ENCODE data around the gene SLC7A5. TPM values are rescaled to one million over a fixed set of nuclear protein-coding genes. Genes with fewer than 3 reads are reported as not detected.
"Not testable (repeated sequence)": the region's sequence is repeated elsewhere in the genome, so short reads cannot be mapped to it uniquely, and the experiment has no call there.

SLC7A5 gene
- total and polyA plus RNA-seq, 2 of the 13 experiments (the other 11 are each of a cell fraction or from before 2014, with no cell fraction given): 79.6 to 155 TPM

GRCh38 chr16:87817910-87818309, 51.4 kb downstream of the SLC7A5 start (continued):
- TF ChIP-seq E2F5 (CRISPR knock-in tag; conservative IDR thresholded peaks at IDR 0.05): no peak
- TF ChIP-seq PCBP1 (IDR thresholded peaks at IDR 0.05; ENCODE audit: borderline replicate concordance, low read depth, low read length): no peak

- POLR2A ChIA-PET; H3K79me2 ChIP-seq (ENCODE audit: insufficient read depth, low read length); H3K9ac ChIP-seq (ENCODE audit: insufficient read depth, low read depth, low read length); CTCF ChIA-PET (ENCODE audit: low intra/inter-chr PET ratio, low total read pairs); ATAC-seq; intact Hi-C loops (cut with micrococcal nuclease; ENCODE audit: unreplicated experiment); DNase-seq (ENCODE audit: low spot score); H3K27ac ChIP-seq (ENCODE audit: extremely low read length, insufficient read depth, low read length); BruUV-seq (replicated peaks); FAIRE-seq; H3K9me3 ChIP-seq (ENCODE audit: low read length); H3K36me3 ChIP-seq (replicated peaks in 1 of 2; ENCODE audit: control insufficient read depth in 1 of 2, insufficient read depth in 2 of 2, low read length in 2 of 2); H3K4me3 ChIP-seq (replicated peaks in 1 of 3; ENCODE audit: insufficient read depth in 1 of 3, low read depth in 2 of 3, low read length in 3 of 3); H2AFZ ChIP-seq (ENCODE audit: low read length); H4K20me1 ChIP-seq (ENCODE audit: insufficient read depth, low read length); H3K4me2 ChIP-seq (ENCODE audit: low read depth, low read length); in situ Hi-C loops (cut with HindIII; ENCODE audit: extremely low pct_ligation_motif_present, low pct_unique_long_range_greater_than_20kb): not testable (repeated sequence)
- peaks cover 50% of the 10 kb centered on the region for H3K4me1 ChIP-seq (ENCODE audit: insufficient read depth, low read length)
- TF ChIP-seq ZNF562 (CRISPR knock-in tag; IDR thresholded peaks at IDR 0.05; ENCODE audit: borderline replicate concordance): peak; percentile 62; the same call in 1 of the 2 replicates
- 61% methylated on average over 7 of the region's 7 CpGs for WGBS (ENCODE audit: low lambda C conversion rate)
- peaks cover 7 to 36% of the 10 kb centered on the region in 2 experiments; a peak in 4 of 5 replicates for H3K27me3 ChIP-seq (ENCODE audit: control insufficient read depth in 1 of 2, insufficient read depth in 2 of 2, low read length in 2 of 2)
Observed at GRCh38 chr16:87817370-87817769, 51.9 kb downstream of the SLC7A5 start.

GRCh38 chr16:87816507-87817100, 52.7 kb downstream of the SLC7A5 start:
- Histone ChIP-seq H4K20me1 (ENCODE audit: insufficient read depth, low read length) (no peaks in the 10 kb centered on the region), H3K9me3 (ENCODE audit: low read length) (peaks cover 10% of the 10 kb centered on the region), H3K4me1 (ENCODE audit: insufficient read depth, low read length) (peaks cover 50% of the 10 kb centered on the region), H3K4me3 (replicated peaks in 1 of 3; ENCODE audit: insufficient read depth in 1 of 3, low read depth in 2 of 3, low read length in 3 of 3) (no peak overlapping the region), H2AFZ (ENCODE audit: low read length) (no peak overlapping the region), H3K9ac (ENCODE audit: insufficient read depth, low read depth, low read length) (no peak overlapping the region), H3K27me3 (ENCODE audit: control insufficient read depth in 1 of 2, insufficient read depth in 2 of 2, low read length in 2 of 2) (peaks cover 6 to 31% of the 10 kb centered on the region in 2 experiments; a peak in 2 of 5 replicates), H3K36me3 (replicated peaks in 1 of 2; ENCODE audit: control insufficient read depth in 1 of 2, insufficient read depth in 2 of 2, low read length in 2 of 2) (no peaks in the 10 kb centered on the region), H3K79me2 (ENCODE audit: insufficient read depth, low read length) (no peaks in the 10 kb centered on the region), H3K27ac (ENCODE audit: extremely low read length, insufficient read depth, low read length) (no peak overlapping the region), H3K4me2 (ENCODE audit: low read depth, low read length) (no peak overlapping the region)
- no peak for FAIRE-seq
- intact Hi-C loops (cut with micrococcal nuclease; ENCODE audit: unreplicated experiment) (no loop called here), in situ Hi-C loops (cut with HindIII; ENCODE audit: extremely low pct_ligation_motif_present, low pct_unique_long_range_greater_than_20kb) (no loop called here)
- 65% methylated on average over 11 of the region's 11 CpGs for WGBS (ENCODE audit: low lambda C conversion rate)
- no peak for ATAC-seq
- ChIA-PET POLR2A (interaction anchor here (0.9 to 1.8 kb wide), 7 partner anchors 10 to 54 kb away, joined by 4 to 27 read pairs (median 5); no protein-coding TSS in a partner anchor), CTCF (ENCODE audit: low intra/inter-chr PET ratio, low total read pairs) (interaction anchor here (1.4 kb wide), 1 partner anchor 55 kb away, joined by 7 read pairs; no protein-coding TSS in a partner anchor)
- no peak for DNase-seq (ENCODE audit: low spot score)
- no TSS peak for BruUV-seq (replicated peaks)
- TF ChIP-seq THYN1 (CRISPR knock-in tag; IDR thresholded peaks at IDR 0.05; ENCODE audit: borderline replicate concordance, low read depth) (no peak), KLF13 (CRISPR knock-in tag; IDR thresholded peaks at IDR 0.05) (no peak), FOXK1 (CRISPR knock-in tag; IDR thresholded peaks at IDR 0.05; ENCODE audit: borderline replicate concordance, low read depth) (no peak), MLX (CRISPR knock-in tag; IDR thresholded peaks at IDR 0.05) (no peak), CBFB (CRISPR knock-in tag; IDR thresholded peaks at IDR 0.05) (no peak), TBP (CRISPR knock-in tag; IDR thresholded peaks at IDR 0.05) (no peak), THRA (CRISPR knock-in tag; IDR thresholded peaks at IDR 0.05; ENCODE audit: borderline replicate concordance) (no peak), IKZF5 (CRISPR knock-in tag; IDR thresholded peaks at IDR 0.05) (no peak), ZBTB42 (CRISPR knock-in tag; IDR thresholded peaks at IDR 0.05) (no peak)
